Iris pigment epithelial cell (primary cell): ENCODE data around the gene LRRC3.

Experiments used
- DNase-seq: peaks from one replicate; pipeline ENCODE4 v3.0.0-alpha.2; 2011; ENCODE audit warnings: low read depth

Gene LRRC3

DNA sequence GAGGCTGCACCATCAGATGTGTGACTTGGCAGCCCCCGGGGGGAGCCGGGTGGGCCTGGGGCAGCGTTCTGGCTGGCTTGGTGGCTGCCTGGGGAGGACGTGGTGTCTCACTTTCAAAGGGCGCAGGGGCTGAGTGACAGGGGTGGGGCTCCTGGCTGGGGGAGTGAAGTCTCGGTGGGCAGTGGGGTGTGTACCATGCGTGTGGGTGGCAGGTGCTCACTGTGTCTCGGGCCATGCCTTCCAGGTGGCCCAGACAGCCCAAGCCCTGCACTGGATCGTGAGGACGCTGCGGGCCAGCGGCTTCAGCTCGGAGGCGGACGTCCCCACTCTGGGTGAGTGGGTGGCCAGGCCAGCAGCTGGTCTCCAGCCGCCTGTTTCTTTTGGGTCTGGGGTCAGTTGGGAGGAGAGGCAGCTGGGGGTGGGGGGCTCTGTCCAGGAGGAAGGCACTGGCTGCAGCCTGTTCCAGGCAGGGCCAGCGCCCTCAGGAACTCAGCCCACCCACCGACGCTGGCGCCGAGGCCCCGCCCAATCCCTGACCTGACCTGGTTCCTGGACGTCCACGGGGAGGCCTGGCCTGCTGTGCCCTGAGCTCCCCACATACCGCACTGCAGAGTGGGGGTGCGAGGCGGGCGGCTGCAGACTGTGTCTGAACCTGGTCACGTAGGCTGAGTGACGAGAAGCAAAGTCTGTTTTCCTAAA lies 30.6 kb upstream of the LRRC3 start:
- DNase-seq: no peak

DNA sequence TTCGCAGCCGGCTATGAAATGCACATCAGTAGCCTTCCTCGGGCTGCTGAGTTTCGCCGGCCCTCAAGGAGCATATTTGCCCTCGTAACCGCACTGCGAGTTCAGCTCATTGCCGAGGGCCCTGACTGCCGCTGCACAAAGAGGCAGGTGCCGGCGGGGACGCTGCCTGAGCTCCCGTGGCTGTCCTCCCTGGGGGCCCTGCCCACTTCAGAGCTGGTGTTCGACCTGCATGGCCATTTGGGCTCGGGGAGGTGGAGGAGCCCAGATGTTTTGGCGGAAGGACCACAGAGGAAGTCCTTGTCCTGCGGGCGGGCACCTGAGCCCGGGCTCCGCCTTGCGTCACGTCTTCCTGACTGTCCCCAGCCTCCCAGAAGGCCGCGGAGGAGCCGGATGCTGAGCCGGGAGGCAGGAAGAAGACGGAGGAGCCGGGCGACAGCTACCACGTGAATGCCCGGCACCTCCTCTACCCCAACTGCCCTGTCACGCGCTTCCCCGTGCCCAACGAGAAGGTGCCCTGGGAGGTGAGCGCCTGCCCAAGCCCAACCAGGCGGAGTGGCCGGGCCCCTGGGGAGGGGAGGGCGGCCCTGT lies 29.9 kb upstream of the LRRC3 start:
- no peak for DNase-seq

DNA sequence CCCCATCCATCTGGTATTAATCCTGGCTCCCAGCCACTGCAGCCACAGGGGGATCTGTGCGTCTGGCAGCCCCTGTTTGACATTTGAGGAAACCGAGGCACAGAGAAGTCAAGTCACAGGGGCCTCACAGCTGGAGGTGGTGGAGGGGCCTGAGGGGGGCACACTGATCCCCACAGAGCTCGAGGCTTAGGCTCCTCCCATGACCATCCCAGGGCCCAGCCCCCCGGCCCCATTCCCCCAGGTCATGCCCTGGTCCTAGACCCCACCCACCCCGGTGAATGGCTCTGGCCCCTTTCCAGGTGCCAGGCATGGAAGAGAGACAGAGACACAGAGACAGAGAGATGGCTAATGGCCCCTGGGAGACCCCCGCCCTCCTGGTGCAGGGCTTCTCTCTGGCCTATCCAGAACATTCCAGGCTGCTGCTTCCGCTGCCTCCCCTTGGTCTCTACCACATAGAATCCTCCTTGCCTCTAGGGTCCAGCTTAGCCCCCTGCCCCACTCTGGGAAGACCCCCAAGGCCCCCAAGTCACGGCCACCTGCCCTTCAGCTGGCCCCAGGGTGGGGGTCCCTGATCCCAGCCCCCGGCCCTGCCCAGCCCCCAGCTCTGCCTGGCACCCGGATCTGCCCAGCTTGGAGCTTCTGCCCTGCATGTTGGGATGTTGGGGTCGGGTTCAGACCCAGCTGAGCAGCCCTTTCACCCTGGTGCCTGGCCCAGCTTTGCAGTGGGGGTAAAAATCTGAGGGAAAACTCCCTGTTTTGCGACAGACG lies 29.2 kb upstream of the LRRC3 start:
- DNase-seq: no peak

GRCh38 chr21:44426663-44427191 lies 28.6 kb upstream of the LRRC3 start:
- DNase-seq: no peak

- DNase-seq: no peak
Measured at GRCh38 chr21:44427241-44428120, 27.8 kb upstream of the LRRC3 start.

GRCh38 chr21:44428281-44428960 lies 26.9 kb upstream of the LRRC3 start:
- DNase-seq: no peak

GRCh38 chr21:44429894-44430293 lies 25.4 kb upstream of the LRRC3 start:
- no peak for DNase-seq

- no peak for DNase-seq
Measured at GRCh38 chr21:44431300-44431699, 24.0 kb upstream of the LRRC3 start.

- DNase-seq: no peak
Measured at GRCh38 chr21:44432841-44433790, 22.2 kb upstream of the LRRC3 start.

DNA sequence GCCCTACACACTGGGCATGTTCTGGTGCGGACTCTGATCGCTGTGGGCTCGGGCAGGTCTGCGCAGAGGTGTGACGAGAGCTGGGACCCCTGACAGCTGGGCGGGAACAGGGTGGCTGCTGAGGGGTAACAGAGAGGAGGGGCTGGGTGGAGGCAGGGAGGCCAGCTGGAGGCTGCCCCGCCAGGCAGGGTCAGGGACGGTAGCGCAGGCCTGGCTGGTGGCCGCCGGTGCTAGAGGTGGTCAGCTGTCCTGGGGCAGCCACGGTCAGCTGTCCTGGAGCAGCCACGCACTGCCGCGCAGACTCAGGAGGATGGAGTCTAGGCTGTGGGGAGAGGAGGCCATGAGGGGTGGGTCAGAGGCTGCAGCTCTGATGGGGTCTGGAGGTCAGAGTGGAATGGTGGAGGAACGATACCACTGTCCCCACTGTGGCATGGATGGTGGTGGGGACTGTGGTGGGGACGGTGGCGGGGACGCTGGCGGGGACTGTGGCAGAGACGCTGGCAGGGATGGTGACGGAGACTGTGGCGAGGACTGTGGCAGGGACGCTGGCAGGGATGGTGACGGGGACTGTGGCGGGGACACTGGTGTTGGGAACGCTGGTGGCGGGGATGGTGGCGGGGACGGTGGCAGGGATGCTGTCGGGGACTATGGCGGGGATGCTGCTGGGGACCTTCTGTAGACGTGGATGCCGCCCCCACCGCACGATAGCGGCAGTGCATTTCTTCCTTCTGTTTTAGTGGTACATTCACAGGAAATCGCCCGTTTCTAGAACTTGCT lies 21.3 kb upstream of the LRRC3 start:
- DNase-seq: no peak

GRCh38 chr21:44434568-44434925 lies 20.8 kb upstream of the LRRC3 start:
- no peak for DNase-seq

GRCh38 chr21:44434936-44435635 lies 20.2 kb upstream of the LRRC3 start:
- no peak for DNase-seq

- no peak for DNase-seq
Measured at GRCh38 chr21:44436111-44436611, 19.1 kb upstream of the LRRC3 start.

DNA sequence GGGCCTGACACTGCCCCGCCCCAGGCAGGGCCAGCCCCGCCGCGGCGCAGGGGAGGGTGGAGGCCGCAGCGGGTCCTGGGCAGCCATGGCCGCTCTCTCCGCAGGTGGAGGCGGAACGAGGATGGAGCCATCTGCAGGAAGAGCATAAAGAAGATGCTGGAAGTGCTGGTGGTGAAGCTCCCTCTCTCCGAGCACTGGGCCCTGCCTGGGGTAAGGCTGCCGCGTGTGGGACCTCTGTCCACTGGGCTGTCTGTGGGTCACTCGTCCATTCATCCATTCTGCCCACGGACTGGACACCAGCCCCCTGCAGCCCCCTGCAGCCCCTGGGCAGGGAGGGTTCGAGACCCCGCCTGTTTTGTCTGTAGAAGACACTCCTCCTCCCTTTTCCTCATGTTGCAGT lies 18.4 kb upstream of the LRRC3 start:
- no peak for DNase-seq

DNA sequence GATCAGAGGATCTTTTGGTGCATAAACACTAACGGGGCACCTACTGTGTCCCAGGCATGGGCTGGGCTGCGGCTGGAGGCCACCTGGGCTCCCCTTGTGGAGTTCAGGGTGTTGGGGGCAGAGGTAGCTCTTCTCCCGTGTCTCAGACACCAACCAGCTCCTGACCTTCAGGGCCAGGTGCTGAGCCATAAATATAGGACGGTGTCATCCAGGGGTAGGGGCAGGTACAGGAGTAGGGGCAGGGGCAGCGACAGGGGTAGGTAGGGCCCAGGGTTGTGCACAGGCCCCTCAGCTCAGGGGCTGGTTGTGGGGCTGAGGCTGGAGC lies 18.0 kb upstream of the LRRC3 start:
- DNase-seq: no peak

- no peak for DNase-seq
Measured at GRCh38 chr21:44437696-44438431, 17.4 kb upstream of the LRRC3 start.

GRCh38 chr21:44438531-44439210 lies 16.6 kb upstream of the LRRC3 start:
- DNase-seq: no peak

DNA sequence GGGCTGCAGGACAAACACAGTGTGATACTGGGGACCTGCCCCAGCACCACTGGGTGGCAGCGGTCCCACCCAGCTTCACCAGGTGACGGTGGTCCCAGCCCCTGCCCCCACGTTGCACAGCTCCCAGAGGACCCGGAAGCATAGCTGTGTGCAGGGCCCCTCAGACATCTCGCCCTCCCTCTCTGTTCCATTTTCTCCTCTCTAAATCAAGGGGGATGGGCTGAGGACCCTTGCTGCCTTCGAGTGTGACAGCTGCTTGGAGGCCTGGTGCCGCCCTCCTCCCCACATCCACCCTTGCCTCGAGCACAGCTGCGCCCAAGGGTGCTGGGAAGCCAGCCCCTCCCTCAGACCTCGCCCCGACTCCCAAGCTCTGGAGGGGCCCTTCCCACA lies 16.1 kb upstream of the LRRC3 start:
- DNase-seq: no peak
